Measurements from ENCODE around the gene CD53.

Gene CD53

GRCh38 chr1:110864287-110864686 is 8.7 kb upstream of the CD53 start:
- no peak overlapping the region for H3K9ac ChIP-seq (ENCODE audit: low read length)
- no peaks in the 10 kb centered on the region for H3F3A ChIP-seq (ENCODE audit: insufficient read depth)
- H3K79me2 ChIP-seq (ENCODE audit: insufficient read depth, low read length): no peaks in the 10 kb centered on the region
- TF ChIP-seq EZH2phosphoT487 (conservative IDR thresholded peaks at IDR 0.05; ENCODE audit: low read length): no peak
- TF ChIP-seq CTCF (IDR thresholded peaks at IDR 0.05; ENCODE audit: insufficient read depth, low read length, poor library complexity, severe bottlenecking): no peak
- H2AFZ ChIP-seq (ENCODE audit: low read depth, low read length, severe bottlenecking): no peak overlapping the region
- H3K9me3 ChIP-seq (ENCODE audit: insufficient read depth, low read length): peaks cover 26% of the 10 kb centered on the region; the same call in 1 of the 2 replicates
- H4K20me1 ChIP-seq (ENCODE audit: low read depth, low read length): no peaks in the 10 kb centered on the region
- H3K4me2 ChIP-seq (ENCODE audit: low read depth, low read length, poor library complexity, severe bottlenecking): no peak overlapping the region
- no peaks in the 10 kb centered on the region for H3K27me3 ChIP-seq (ENCODE audit: low read length)
- no peaks in the 10 kb centered on the region for H3K36me3 ChIP-seq (ENCODE audit: low read length)
- H3K27ac ChIP-seq (ENCODE audit: low read depth, low read length): no peak overlapping the region
- no peaks in the 10 kb centered on the region for H3K9me2 ChIP-seq (replicated peaks; ENCODE audit: insufficient read depth, low read length)
- H3K4me3 ChIP-seq (ENCODE audit: insufficient read depth, low read length, poor library complexity, severe bottlenecking): no peak overlapping the region

- Histone ChIP-seq H3K9me3 (ENCODE audit: insufficient read depth, low read length) (peaks cover 9% of the 10 kb centered on the region; the same call in 1 of the 2 replicates), H3K4me2 (ENCODE audit: low read depth, low read length, poor library complexity, severe bottlenecking) (peak overlapping the region; percentile 85), H3K9ac (ENCODE audit: low read length) (peak overlapping the region; percentile 91), H3K4me3 (ENCODE audit: insufficient read depth, low read length, poor library complexity, severe bottlenecking) (peak overlapping the region; percentile 96), H2AFZ (ENCODE audit: low read depth, low read length, severe bottlenecking) (peak overlapping the region; percentile 15), H3K27me3 (ENCODE audit: low read length) (no peaks in the 10 kb centered on the region), H3F3A (ENCODE audit: insufficient read depth) (peaks cover 42% of the 10 kb centered on the region), H3K27ac (ENCODE audit: low read depth, low read length) (peak overlapping the region; percentile 97), H3K79me2 (ENCODE audit: insufficient read depth, low read length) (peaks cover 29% of the 10 kb centered on the region), H3K36me3 (ENCODE audit: low read length) (peaks cover 5% of the 10 kb centered on the region; the same call in 1 of the 2 replicates), H4K20me1 (ENCODE audit: low read depth, low read length) (0 out of 2 replicates have a peak, but pooled peaks cover under 1% of the 10 kb centered on the region), H3K9me2 (replicated peaks; ENCODE audit: insufficient read depth, low read length) (no peaks in the 10 kb centered on the region)
- TF ChIP-seq CTCF (IDR thresholded peaks at IDR 0.05; ENCODE audit: insufficient read depth, low read length, poor library complexity, severe bottlenecking): no peak
- no peak for TF ChIP-seq EZH2phosphoT487 (conservative IDR thresholded peaks at IDR 0.05; ENCODE audit: low read length)
These were observed 2.1 kb upstream of the CD53 start for GRCh38 chr1:110870721-110871388.

- H3K9me2 ChIP-seq (replicated peaks; ENCODE audit: insufficient read depth, low read length): no peaks in the 10 kb centered on the region
- TF ChIP-seq EZH2phosphoT487 (conservative IDR thresholded peaks at IDR 0.05; ENCODE audit: low read length) (no peak), CTCF (IDR thresholded peaks at IDR 0.05; ENCODE audit: insufficient read depth, low read length, poor library complexity, severe bottlenecking) (no peak)
- H4K20me1 ChIP-seq (ENCODE audit: low read depth, low read length): peaks cover 13% of the 10 kb centered on the region; the same call in 1 of the 2 replicates
- peaks cover 9% of the 10 kb centered on the region; the same call in 1 of the 2 replicates for H3K9me3 ChIP-seq (ENCODE audit: insufficient read depth, low read length)
- H3K79me2 ChIP-seq (ENCODE audit: insufficient read depth, low read length): peaks cover 44% of the 10 kb centered on the region
- H3K36me3 ChIP-seq (ENCODE audit: low read length): peaks cover 12% of the 10 kb centered on the region; the same call in 1 of the 2 replicates
- H3K4me2 ChIP-seq (ENCODE audit: low read depth, low read length, poor library complexity, severe bottlenecking): peak overlapping the region; percentile 85
- peak overlapping the region; percentile 96 for H3K4me3 ChIP-seq (ENCODE audit: insufficient read depth, low read length, poor library complexity, severe bottlenecking)
- H3K27me3 ChIP-seq (ENCODE audit: low read length): no peaks in the 10 kb centered on the region
- H3K9ac ChIP-seq (ENCODE audit: low read length): peak overlapping the region; percentile 91
- no peak overlapping the region for H2AFZ ChIP-seq (ENCODE audit: low read depth, low read length, severe bottlenecking)
- H3F3A ChIP-seq (ENCODE audit: insufficient read depth): peaks cover 42% of the 10 kb centered on the region
- H3K27ac ChIP-seq (ENCODE audit: low read depth, low read length): peak overlapping the region; percentile 97
These were observed 593 bp upstream of the CD53 start for GRCh38 chr1:110872366-110872744.

Data from SU-DHL-6 (cell line).